HEK293T (cell line): ENCODE data around the gene NUAK1.

Experiments
- CTCF ChIA-PET: fragments of 350-600 bp; formaldehyde crosslinking; extraction: SDS; loops from one replicate; lab custom pipeline; 2021; ENCODE audit warnings: antibody characterized with exemption, inconsistent platforms; lab: Yijun Ruan, JAX
- POLR2A ChIA-PET: fragments of 350-600 bp; formaldehyde crosslinking; extraction: SDS; loops from one replicate; lab custom pipeline; 2020; ENCODE audit warnings: antibody characterized with exemption, inconsistent platforms; lab: Yijun Ruan, JAX
- DNase-seq: peaks from one replicate; pipeline ENCODE4 v3.0.0; 2012; ENCODE audit warnings: mixed read lengths; ENCODE audit errors: extremely low spot score
- ARNT ChIP-seq: fragments of 450-650 bp; IDR thresholded peaks from 2 replicates; pipeline ENCODE4 v1.6.1; 2017; ENCODE audit warnings: mild to moderate bottlenecking
- BHLHE40 ChIP-seq: fragments of 450-650 bp; IDR thresholded peaks from 2 replicates; pipeline ENCODE4 v1.6.1; 2016; ENCODE audit warnings: mild to moderate bottlenecking, moderate library complexity, borderline replicate concordance
- CTBP1 ChIP-seq: fragments of 450-650 bp; IDR thresholded peaks from 2 replicates; pipeline ENCODE4 v1.6.1; 2016; ENCODE audit warnings: borderline replicate concordance
- ELF4 ChIP-seq: fragments of 450-650 bp; IDR thresholded peaks from 2 replicates; pipeline ENCODE4 v1.6.1; 2017; ENCODE audit warnings: antibody characterized with exemption
- FOXA1 ChIP-seq: fragments of 450-650 bp; IDR thresholded peaks from 2 replicates; pipeline ENCODE4 v1.6.1; 2016; ENCODE audit warnings: mild to moderate bottlenecking
- FOXK2 ChIP-seq: fragments of 450-650 bp; IDR thresholded peaks from 2 replicates; pipeline ENCODE4 v1.6.1; 2016; ENCODE audit warnings: mild to moderate bottlenecking
- FOXM1 ChIP-seq: fragments of 450-650 bp; IDR thresholded peaks from 2 replicates; pipeline ENCODE4 v1.6.1; 2017; ENCODE audit warnings: mild to moderate bottlenecking, borderline replicate concordance
- HDGF ChIP-seq: fragments of 450-650 bp; IDR thresholded peaks from 2 replicates; pipeline ENCODE4 v1.6.1; 2017; ENCODE audit warnings: antibody characterized with exemption, borderline replicate concordance
- L3MBTL2 ChIP-seq: fragments of 450-650 bp; conservative IDR thresholded peaks from 2 replicates; pipeline ENCODE4 v1.6.1; 2016; ENCODE audit warnings: mild to moderate bottlenecking
- LEF1 ChIP-seq: fragments of 450-650 bp; IDR thresholded peaks from 2 replicates; pipeline ENCODE4 v1.6.1; 2017; ENCODE audit warnings: mild to moderate bottlenecking, borderline replicate concordance
- NFRKB ChIP-seq: fragments of 450-650 bp; IDR thresholded peaks from 2 replicates; pipeline ENCODE4 v1.6.1; 2016; ENCODE audit warnings: mild to moderate bottlenecking, moderate library complexity
- PKNOX1 ChIP-seq: fragments of 450-650 bp; IDR thresholded peaks from 2 replicates; pipeline ENCODE4 v1.6.1; 2016
- SP1 ChIP-seq: fragments of 450-650 bp; IDR thresholded peaks from 2 replicates; pipeline ENCODE4 v1.6.1; 2017
- SUZ12 ChIP-seq: fragments of 450-650 bp; IDR thresholded peaks from 2 replicates; pipeline ENCODE4 v1.6.1; 2016; ENCODE audit warnings: mild to moderate bottlenecking
- TARDBP ChIP-seq: fragments of 450-650 bp; IDR thresholded peaks from 2 replicates; pipeline ENCODE4 v1.6.1; 2016
- ZNF384 ChIP-seq: fragments of 450-650 bp; IDR thresholded peaks from 2 replicates; pipeline ENCODE4 v1.6.1; 2016

NUAK1 gene

GRCh38 chr12:106115440-106115839 lies 23.3 kb downstream of the NUAK1 start:
- ChIA-PET CTCF (no interaction called here), POLR2A (no interaction called here)
- TF ChIP-seq BHLHE40 (no peak), FOXM1 (no peak)
- no peak for DNase-seq

GRCh38 chr12:106114447-106115068 lies 24.2 kb downstream of the NUAK1 start:
- ChIA-PET CTCF (no interaction called here), POLR2A (no interaction called here)
- TF ChIP-seq TARDBP (no peak), ARNT (no peak), NFRKB (no peak), SP1 (no peak), SUZ12 (no peak), LEF1 (no peak), BHLHE40 (no peak), FOXA1 (no peak), L3MBTL2 (no peak), ELF4 (no peak), PKNOX1 (no peak), FOXK2 (no peak), ZNF384 (no peak), HDGF (no peak), FOXM1 (no peak)
- DNase-seq = no peak

- ChIA-PET POLR2A (no interaction called here), CTCF (interaction anchor here (0.6 kb wide), 1 partner anchor 1019 kb away, joined by 3 read pairs; no protein-coding TSS in a partner anchor)
- TF ChIP-seq SUZ12 (no peak), NFRKB (no peak), L3MBTL2 (no peak), BHLHE40 (no peak), FOXK2 (no peak), SP1 (no peak), FOXM1 (no peak), TARDBP (no peak), PKNOX1 (no peak), ELF4 (no peak), LEF1 (no peak), FOXA1 (no peak), ZNF384 (no peak), ARNT (no peak), HDGF (no peak), CTBP1 (no peak)
- no peak for DNase-seq
These were observed 24.8 kb downstream of the NUAK1 start for GRCh38 chr12:106113824-106114446.

GRCh38 chr12:106113446-106113823 lies 25.3 kb downstream of the NUAK1 start:
- no peak for DNase-seq
- CTCF ChIA-PET = interaction anchor here (0.6 kb wide), 1 partner anchor 1019 kb away, joined by 3 read pairs; no protein-coding TSS in a partner anchor
- POLR2A ChIA-PET = no interaction called here
- TF ChIP-seq FOXM1 = no peak
- no peak for TF ChIP-seq NFRKB
- TF ChIP-seq SUZ12 = no peak
- no peak for TF ChIP-seq PKNOX1
- TF ChIP-seq ARNT = no peak

GRCh38 chr12:106113042-106113441 lies 25.7 kb downstream of the NUAK1 start:
- ChIA-PET CTCF (no interaction called here), POLR2A (no interaction called here)
- TF ChIP-seq NFRKB (no peak), CTBP1 (no peak), FOXA1 (no peak), ARNT (no peak), LEF1 (no peak), L3MBTL2 (no peak), BHLHE40 (no peak), ZNF384 (no peak), SUZ12 (no peak)
- no peak for DNase-seq

- CTCF ChIA-PET = no interaction called here
- TF ChIP-seq FOXA1 (no peak), L3MBTL2 (peak; percentile 36)
- DNase-seq = no peak
- POLR2A ChIA-PET = no interaction called here
These were observed 26.5 kb downstream of the NUAK1 start for GRCh38 chr12:106112145-106112821.
